Neural cell (in vitro differentiated cells): ENCODE results near the gene ZIM2. TPM values are rescaled to one million over a fixed set of nuclear protein-coding genes. Genes with fewer than 3 reads are reported as not detected.

Experiments used
- H2AFZ ChIP-seq: fragments of 200-600, 300-800 bp; sonication (generic), shearing (Covaris generic); 2 replicates; pipeline ENCODE4 v1.6.0; 2014; ENCODE audit warnings: low read depth, mild to moderate bottlenecking, antibody characterized with exemption, low read length, moderate library complexity
- H3F3A ChIP-seq: fragments of 200-600 bp; shearing (Covaris generic); 2 replicates; pipeline ENCODE4 v1.6.1; 2016; ENCODE audit warnings: mild to moderate bottlenecking, moderate library complexity, mixed read lengths, antibody characterized with exemption, low read length; ENCODE audit not compliant: insufficient read depth, poor library complexity, severe bottlenecking
- H3K27ac ChIP-seq: fragments of 200-600, 300-800 bp; sonication (generic), shearing (Covaris generic); 2 replicates; pipeline ENCODE4 v1.5.1; 2014; ENCODE audit warnings: mild to moderate bottlenecking, low read length, moderate library complexity
- H3K27me3 ChIP-seq: fragments of 300-800, 200-600 bp; sonication (generic), shearing (Covaris generic); 2 replicates; pipeline ENCODE4 v1.6.0; 2014; ENCODE audit warnings: mild to moderate bottlenecking, low read depth, low read length, moderate library complexity; ENCODE audit not compliant: insufficient read depth
- H3K36me3 ChIP-seq: fragments of 300-800, 200-600 bp; sonication (generic), shearing (Covaris generic); 2 replicates; pipeline ENCODE4 v1.5.1; 2014; ENCODE audit warnings: mild to moderate bottlenecking, antibody characterized with exemption, low read length, moderate library complexity; ENCODE audit not compliant: insufficient read depth
- H3K4me2 ChIP-seq: fragments of 300-800, 200-600 bp; sonication (generic), shearing (Covaris generic); 2 replicates; pipeline ENCODE4 v1.6.0; 2014; ENCODE audit warnings: mild to moderate bottlenecking, low read length
- H3K4me3 ChIP-seq: fragments of 300-800, 200-600 bp; sonication (generic), shearing (Covaris generic); 2 replicates; pipeline ENCODE4 v1.5.1; 2014; ENCODE audit warnings: mild to moderate bottlenecking, low read length, moderate library complexity
- H3K79me2 ChIP-seq: fragments of 200-600 bp; shearing (Covaris generic); replicated peaks from 2 replicates; pipeline ENCODE4 v1.6.0; 2014; ENCODE audit warnings: mild to moderate bottlenecking, low read length, moderate library complexity; ENCODE audit not compliant: insufficient read depth
- H3K9ac ChIP-seq: fragments of 300-800, 200-600 bp; sonication (generic), shearing (Covaris generic); 2 replicates; pipeline ENCODE4 v1.6.1; 2016; ENCODE audit warnings: mild to moderate bottlenecking, low read length, mixed read lengths
- H3K9me2 ChIP-seq: fragments of 200-600 bp; shearing (Covaris generic); 2 replicates; pipeline ENCODE4 v1.6.1; 2016; ENCODE audit warnings: mild to moderate bottlenecking, low read length, mixed read lengths; ENCODE audit not compliant: insufficient read depth
- H3K9me3 ChIP-seq: fragments of 200-600, 300-800 bp; sonication (generic), shearing (Covaris generic); 2 replicates; pipeline ENCODE4 v1.6.1; 2016; ENCODE audit warnings: mild to moderate bottlenecking, mixed run types, low read length, moderate library complexity, mixed read lengths
- H4K20me1 ChIP-seq: fragments of 200-600 bp; shearing (Covaris generic); 2 replicates; pipeline ENCODE4 v1.6.1; 2016; ENCODE audit warnings: mild to moderate bottlenecking, mixed run types; ENCODE audit not compliant: insufficient read depth
- CTCF ChIP-seq: fragments of 450-650 bp; IDR thresholded peaks from 2 replicates; pipeline ENCODE4 v1.5.1; 2014; ENCODE audit warnings: antibody characterized with exemption, mild to moderate bottlenecking, moderate library complexity; ENCODE audit not compliant: poor library complexity, severe bottlenecking
- EP300 ChIP-seq: fragments of 450-650 bp; conservative IDR thresholded peaks from 2 replicates; pipeline ENCODE4 v1.6.1; 2014; ENCODE audit warnings: antibody characterized with exemption, mild to moderate bottlenecking, moderate library complexity; ENCODE audit not compliant: poor library complexity, severe bottlenecking
- EZH2 ChIP-seq: fragments of 200-600, 300-800 bp; shearing (Covaris generic), sonication (generic); IDR thresholded peaks from 2 replicates; pipeline ENCODE4 v1.6.1; 2014; ENCODE audit warnings: antibody characterized with exemption, low read length, borderline replicate concordance, mild to moderate bottlenecking; ENCODE audit not compliant: insufficient read depth, poor library complexity, severe bottlenecking
- MXI1 ChIP-seq: fragments of 450-650 bp; conservative IDR thresholded peaks from 2 replicates; pipeline ENCODE4 v1.6.1; 2014; ENCODE audit warnings: antibody characterized with exemption, mild to moderate bottlenecking; ENCODE audit not compliant: poor library complexity, severe bottlenecking
- POLR2AphosphoS5 ChIP-seq: IDR thresholded peaks from 2 replicates; pipeline ENCODE4 v1.6.1; 2012
- RAD21 ChIP-seq: fragments of 450-650 bp; conservative IDR thresholded peaks from 2 replicates; pipeline ENCODE4 v1.6.1; 2014; ENCODE audit warnings: antibody characterized with exemption, mild to moderate bottlenecking, moderate library complexity
- SMC3 ChIP-seq: fragments of 450-650 bp; conservative IDR thresholded peaks from 2 replicates; pipeline ENCODE4 v1.6.1; 2014; ENCODE audit warnings: antibody characterized with exemption, mild to moderate bottlenecking, moderate library complexity; ENCODE audit not compliant: poor library complexity
- TAF1 ChIP-seq: IDR thresholded peaks from 2 replicates; pipeline ENCODE4 v1.6.1; 2012; ENCODE audit warnings: low read depth
- polyA plus RNA-seq: library from polyadenylated mRNA; depleted of rRNA; stranded (reverse); fragments of >200 nt; gene quantifications from 2 replicates; pipeline ENCODE4 v1.2.3, GENCODE V29; 2014
- TF ChIP-seq, protein P1 (sequence below): IDR thresholded peaks from 2 replicates; pipeline ENCODE4 v1.6.1; 2012; ENCODE audit warnings: borderline replicate concordance

The ZIM2 gene
- polyA plus RNA-seq, 1 donor from 2014 or later = not detected

- Histone ChIP-seq H4K20me1 (no peaks in the 10 kb centered on the region), H3K4me2 (no peak overlapping the region), H3K27me3 (no peaks in the 10 kb centered on the region), H2AFZ (no peak overlapping the region), H3F3A (no peaks in the 10 kb centered on the region), H3K36me3 (no peaks in the 10 kb centered on the region), H3K9me2 (no peaks in the 10 kb centered on the region), H3K4me3 (no peak overlapping the region), H3K79me2 (no peaks in the 10 kb centered on the region), H3K9ac (no peak overlapping the region), H3K27ac (no peak overlapping the region), H3K9me3 (peaks cover 3% of the 10 kb centered on the region)
- TF ChIP-seq RAD21 (no peak), EP300 (no peak), POLR2AphosphoS5 (no peak), MXI1 (no peak), EZH2 (no peak), TAF1 (no peak), CTCF (no peak)
- TF ChIP-seq, protein P1, sequence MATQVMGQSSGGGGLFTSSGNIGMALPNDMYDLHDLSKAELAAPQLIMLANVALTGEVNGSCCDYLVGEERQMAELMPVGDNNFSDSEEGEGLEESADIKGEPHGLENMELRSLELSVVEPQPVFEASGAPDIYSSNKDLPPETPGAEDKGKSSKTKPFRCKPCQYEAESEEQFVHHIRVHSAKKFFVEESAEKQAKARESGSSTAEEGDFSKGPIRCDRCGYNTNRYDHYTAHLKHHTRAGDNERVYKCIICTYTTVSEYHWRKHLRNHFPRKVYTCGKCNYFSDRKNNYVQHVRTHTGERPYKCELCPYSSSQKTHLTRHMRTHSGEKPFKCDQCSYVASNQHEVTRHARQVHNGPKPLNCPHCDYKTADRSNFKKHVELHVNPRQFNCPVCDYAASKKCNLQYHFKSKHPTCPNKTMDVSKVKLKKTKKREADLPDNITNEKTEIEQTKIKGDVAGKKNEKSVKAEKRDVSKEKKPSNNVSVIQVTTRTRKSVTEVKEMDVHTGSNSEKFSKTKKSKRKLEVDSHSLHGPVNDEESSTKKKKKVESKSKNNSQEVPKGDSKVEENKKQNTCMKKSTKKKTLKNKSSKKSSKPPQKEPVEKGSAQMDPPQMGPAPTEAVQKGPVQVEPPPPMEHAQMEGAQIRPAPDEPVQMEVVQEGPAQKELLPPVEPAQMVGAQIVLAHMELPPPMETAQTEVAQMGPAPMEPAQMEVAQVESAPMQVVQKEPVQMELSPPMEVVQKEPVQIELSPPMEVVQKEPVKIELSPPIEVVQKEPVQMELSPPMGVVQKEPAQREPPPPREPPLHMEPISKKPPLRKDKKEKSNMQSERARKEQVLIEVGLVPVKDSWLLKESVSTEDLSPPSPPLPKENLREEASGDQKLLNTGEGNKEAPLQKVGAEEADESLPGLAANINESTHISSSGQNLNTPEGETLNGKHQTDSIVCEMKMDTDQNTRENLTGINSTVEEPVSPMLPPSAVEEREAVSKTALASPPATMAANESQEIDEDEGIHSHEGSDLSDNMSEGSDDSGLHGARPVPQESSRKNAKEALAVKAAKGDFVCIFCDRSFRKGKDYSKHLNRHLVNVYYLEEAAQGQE = no peak
Observed at GRCh38 chr19:56868446-56868845, 27.9 kb upstream of the ZIM2 start.

GRCh38 chr19:56866538-56866937, 26.0 kb upstream of the ZIM2 start:
- Histone ChIP-seq H3K4me2 (no peak overlapping the region), H3K9me2 (no peaks in the 10 kb centered on the region), H3K9me3 (peaks cover 7% of the 10 kb centered on the region), H3K4me3 (no peak overlapping the region), H3K27ac (peak overlapping the region; percentile 48), H4K20me1 (no peaks in the 10 kb centered on the region), H3K36me3 (no peaks in the 10 kb centered on the region), H3F3A (no peaks in the 10 kb centered on the region), H3K27me3 (no peaks in the 10 kb centered on the region), H3K79me2 (no peaks in the 10 kb centered on the region), H3K9ac (no peak overlapping the region), H2AFZ (no peak overlapping the region)
- no peak for TF ChIP-seq CTCF
- TF ChIP-seq TAF1 = no peak
- TF ChIP-seq, protein P1 = no peak
- peak; percentile 34 for TF ChIP-seq RAD21
- TF ChIP-seq EZH2 = no peak
- TF ChIP-seq EP300 = peak; percentile 43
- TF ChIP-seq SMC3 = no peak
